Limb (tissue), 2 donors: ENCODE measurements around the gene ZNF366.

Source experiments
- DNase-seq, 2 donors: peaks; one replicate each; pipeline ENCODE4 v3.0.0-alpha.2; 2016; ENCODE audit errors: extremely low spot score in 2 of 2

Gene ZNF366

DNA sequence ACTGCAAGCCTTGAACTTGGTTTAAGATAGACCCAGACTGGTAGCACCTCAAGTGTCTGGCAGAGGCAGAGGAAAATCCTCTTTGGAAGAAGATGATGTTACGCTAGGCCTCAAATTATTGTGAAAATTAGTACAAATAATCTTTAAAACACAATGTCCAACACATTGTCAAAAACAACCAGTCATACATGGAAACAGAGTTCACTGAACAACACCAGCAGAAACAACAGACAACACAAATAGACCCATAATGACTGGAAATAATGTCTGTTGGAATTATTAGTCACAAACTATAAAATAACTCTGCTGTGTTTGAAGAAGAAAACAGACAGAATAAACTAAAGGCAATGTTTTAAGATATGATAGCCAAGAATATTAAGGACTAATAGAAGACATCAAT is 15.4 kb upstream of the ZNF366 start:
- DNase-seq, result no peak

DNA sequence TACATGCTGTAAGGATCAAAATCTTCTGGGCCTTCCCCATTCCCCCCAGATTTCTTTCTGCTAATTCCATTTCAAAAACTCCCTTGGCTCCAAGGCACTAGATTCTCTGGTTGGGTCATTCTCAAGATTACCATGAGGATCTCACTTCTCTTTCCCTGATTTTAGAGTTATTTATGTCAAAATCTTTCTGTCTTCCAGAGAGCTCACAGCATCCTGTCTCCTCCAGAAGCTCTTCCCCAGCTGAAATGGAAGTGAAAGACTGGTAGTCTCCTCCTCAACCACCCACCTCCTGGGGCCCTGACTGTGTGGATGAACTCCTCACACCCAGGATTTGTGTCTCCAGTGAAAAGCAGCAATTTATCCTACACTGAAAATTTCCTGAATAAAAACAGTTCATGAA is 11.9 kb upstream of the ZNF366 start:
- no peak for DNase-seq

- peak in 1 of 2 donors; percentile 30 for DNase-seq
These were observed 10.9 kb upstream of the ZNF366 start for GRCh38 chr5:72518001-72518683.

DNA sequence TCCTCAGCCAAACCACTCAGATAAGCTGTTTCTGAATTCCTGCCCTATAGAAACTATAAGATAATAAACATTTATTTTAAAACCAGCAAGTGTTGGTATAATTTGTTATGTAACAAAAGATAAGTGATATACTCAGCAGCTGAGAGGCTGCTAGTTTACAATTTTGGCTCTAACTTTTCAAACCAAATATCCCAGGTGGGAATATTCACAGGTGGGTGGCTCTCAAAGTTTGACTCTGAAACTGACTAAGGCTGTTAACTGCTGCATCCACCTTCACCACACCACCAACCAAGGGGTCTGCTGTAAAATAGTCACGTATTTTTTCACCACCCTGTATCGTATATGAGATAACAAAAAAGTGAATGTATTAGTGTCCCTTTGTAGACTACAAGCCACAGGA is 9.7 kb upstream of the ZNF366 start:
- no peak for DNase-seq

GRCh38 chr5:72515211-72515610 is 8.0 kb upstream of the ZNF366 start:
- no peak for DNase-seq

DNA sequence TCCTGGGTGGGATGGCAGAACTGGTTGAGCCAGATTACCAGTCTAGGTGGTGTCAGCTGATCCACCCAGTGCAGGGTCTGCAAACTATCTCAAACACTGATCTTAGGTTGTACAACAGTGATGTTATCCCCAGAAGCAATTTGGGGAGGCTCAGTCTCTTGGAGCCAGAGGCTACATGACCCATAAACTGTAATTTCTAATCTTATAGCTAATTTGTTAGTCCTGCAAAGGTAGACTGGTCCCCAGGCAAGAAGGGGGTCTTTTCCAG is 5.3 kb upstream of the ZNF366 start:
- no peak for DNase-seq

DNA sequence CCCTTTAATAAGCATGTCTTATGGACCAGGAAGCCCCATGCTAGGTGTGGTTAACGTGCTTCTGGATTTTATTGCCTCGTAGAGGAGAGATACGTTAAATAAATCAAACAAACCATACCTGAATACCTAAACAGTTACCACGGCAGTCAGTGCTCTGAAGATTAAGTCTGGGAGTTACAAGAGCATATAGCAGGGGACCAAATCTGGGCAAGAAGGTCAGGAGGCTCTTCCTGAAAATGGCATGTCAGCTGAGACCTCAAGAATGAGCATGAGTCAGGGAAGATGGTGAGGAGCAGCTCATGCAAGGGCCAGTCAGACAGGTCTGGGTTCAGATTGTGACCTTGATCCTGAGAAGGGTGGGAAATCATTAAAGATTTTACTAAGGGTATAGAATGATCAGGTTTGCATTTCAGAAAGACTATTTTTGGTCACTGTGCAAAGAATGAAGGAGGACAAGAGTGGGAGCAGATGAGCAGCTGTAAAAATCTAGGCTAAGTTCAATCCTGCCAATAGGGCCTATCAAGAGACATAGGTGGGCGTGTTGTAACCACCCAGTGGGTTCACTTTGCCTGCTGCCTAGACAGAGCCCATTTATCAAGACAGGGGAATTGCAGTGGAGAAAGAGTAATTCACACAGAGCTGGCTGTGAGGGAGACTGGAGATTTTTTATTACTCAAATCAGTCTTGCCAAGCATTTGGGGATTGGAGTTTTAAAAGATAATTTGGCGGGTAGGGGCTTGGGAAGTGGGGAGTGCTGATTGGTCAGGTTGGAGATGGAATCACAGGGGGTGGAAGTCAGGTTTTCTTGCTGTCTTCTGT is 4.8 kb upstream of the ZNF366 start:
- DNase-seq, result no peak

GRCh38 chr5:72511366-72511765 is 4.2 kb upstream of the ZNF366 start:
- DNase-seq, result no peak

GRCh38 chr5:72510610-72511181 is 3.5 kb upstream of the ZNF366 start:
- DNase-seq, result peak in 1 of 2 donors; percentile 43

DNA sequence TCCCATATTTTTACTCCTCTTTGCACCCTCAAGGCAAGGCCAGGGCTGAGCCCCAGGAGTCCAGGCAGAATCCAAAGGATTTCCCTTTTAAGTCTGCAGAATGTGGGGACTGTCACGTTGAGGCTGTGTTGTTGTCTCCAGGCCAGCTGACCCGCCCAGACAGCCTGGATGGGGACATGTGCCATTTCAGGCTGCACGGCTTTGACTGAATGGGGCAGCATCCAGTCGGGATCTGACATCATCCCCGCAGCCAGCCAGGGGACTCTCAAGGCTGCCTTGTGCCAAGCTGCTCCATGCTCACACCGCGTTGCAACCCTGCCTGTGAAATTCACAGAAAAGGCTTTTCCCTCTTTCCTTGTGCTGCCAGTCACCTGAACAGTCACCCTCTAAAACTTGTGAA is 2.2 kb upstream of the ZNF366 start:
- no peak for DNase-seq

- DNase-seq, result no peak
These were observed 1.3 kb upstream of the ZNF366 start for GRCh38 chr5:72508241-72509170.

- DNase-seq, result no peak
These were observed 663 bp upstream of the ZNF366 start for GRCh38 chr5:72507907-72508238.

DNA sequence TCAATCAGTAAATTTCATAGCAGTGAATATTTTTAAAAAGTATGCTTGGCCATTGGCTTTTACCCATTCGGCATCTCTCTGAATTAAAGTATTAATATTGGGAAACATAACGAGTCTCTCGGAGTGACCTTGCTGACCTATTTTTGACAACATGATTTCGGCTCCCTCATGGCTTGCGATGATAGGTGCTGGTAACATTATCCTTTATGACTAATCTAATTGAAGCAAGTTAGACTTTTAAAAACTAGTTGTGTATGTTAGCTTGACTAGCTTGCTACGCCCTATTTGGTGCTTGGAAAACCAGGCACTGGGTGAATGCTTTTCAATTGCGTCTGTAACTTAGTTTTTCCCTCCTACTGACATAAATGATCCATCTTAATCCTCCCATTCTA is 1.1 kb downstream of the ZNF366 start:
- no peak for DNase-seq

GRCh38 chr5:72505539-72506157 is 1.6 kb downstream of the ZNF366 start:
- DNase-seq, result no peak

GRCh38 chr5:72505016-72505415 is 2.2 kb downstream of the ZNF366 start:
- DNase-seq, result no peak

GRCh38 chr5:72503888-72504491 is 3.2 kb downstream of the ZNF366 start:
- no peak for DNase-seq

- DNase-seq, result no peak
These were observed 5.7 kb downstream of the ZNF366 start for GRCh38 chr5:72501488-72501887.

DNA sequence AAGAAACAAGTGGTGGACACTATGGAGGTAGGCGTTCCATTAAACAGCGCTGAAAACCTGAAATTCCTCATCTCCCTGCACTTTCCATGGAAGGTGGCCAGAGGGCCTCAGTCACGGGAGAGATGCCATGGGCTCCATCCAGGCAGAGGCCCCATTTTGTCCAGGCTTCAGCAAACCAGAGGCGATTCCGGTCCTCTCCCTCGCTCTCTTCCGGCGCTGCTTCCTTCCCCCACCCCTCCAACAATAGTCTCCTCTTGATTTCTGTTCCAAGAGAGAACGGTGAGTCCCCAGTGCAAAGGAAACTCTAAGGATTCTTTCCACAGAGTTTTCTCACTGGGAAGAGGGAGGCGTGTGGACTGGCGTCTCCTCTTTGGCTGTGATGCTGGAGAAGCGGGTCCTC is 7.5 kb downstream of the ZNF366 start:
- no peak for DNase-seq

DNA sequence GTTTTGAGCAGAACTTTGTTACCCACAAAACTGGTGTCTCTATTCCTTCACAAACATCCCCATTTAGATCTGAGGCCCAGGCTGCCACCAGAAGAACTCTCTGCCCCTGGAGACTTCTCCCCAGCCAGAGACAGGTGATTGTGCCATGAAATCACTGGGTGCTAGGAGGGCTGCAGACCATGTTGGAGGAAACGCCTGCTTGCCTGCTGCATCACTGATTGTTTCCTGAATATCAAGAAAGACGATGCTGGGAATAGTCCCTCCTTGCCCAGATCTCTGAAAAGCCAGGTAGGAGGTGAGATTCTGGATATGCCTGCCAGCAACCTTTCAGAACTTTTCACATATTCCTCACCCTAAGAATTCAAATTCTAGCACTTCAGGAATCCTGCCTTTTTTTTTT is 8.1 kb downstream of the ZNF366 start:
- DNase-seq, result no peak

- no peak for DNase-seq
These were observed 8.9 kb downstream of the ZNF366 start for GRCh38 chr5:72498284-72498683.

DNA sequence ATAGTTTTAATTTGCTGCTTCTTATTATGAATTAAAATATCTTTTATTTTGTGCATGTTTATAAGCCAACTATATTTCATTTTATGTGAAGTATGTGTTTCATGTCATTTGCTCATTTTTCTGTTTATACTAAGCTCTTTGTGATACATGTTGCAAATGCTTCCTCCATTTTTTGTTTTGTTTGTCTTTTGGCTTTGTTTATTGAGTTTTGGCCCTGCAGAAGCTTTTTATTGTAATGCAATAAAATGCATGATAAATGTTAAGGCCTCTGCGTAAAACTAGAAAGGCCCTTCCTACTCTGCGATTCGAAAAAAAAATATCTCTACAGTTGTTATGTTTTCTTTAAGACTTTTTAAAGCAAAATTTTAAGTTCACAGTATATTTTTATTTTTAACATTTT is 9.4 kb downstream of the ZNF366 start:
- no peak for DNase-seq
